ENCODE results near the gene UCN3.

UCN3 gene

DNA sequence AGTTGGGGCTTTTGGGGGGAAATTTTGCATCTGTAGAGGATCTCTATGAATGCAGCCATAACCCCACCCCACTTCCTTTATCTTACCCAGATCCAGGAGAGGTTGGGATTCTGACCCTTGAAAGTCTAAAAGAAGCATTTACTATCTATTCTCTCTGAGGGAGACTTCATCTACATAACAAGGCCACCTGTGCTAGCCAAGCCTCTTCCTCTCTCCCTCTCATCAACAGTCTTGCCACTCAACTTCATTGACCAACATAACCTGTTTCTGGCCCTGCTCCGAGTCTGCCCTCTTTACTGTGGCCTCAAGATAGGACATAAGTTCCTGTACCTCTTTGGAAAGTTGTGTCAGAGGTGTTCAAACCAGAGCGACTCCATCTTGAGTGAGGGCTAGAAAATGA lies 20.5 kb downstream of the UCN3 start (continued):
- TF ChIP-seq ZNF610 (tag by site-specific recombination; IDR thresholded peaks at IDR 0.05; ENCODE audit: borderline replicate concordance) (no peak), MZF1 (tag by site-specific recombination; IDR thresholded peaks at IDR 0.05; ENCODE audit: borderline replicate concordance) (no peak), RBAK (tag by site-specific recombination; IDR thresholded peaks at IDR 0.05) (no peak), MYNN (tag by site-specific recombination; IDR thresholded peaks at IDR 0.05; ENCODE audit: borderline replicate concordance) (no peak)

DNA sequence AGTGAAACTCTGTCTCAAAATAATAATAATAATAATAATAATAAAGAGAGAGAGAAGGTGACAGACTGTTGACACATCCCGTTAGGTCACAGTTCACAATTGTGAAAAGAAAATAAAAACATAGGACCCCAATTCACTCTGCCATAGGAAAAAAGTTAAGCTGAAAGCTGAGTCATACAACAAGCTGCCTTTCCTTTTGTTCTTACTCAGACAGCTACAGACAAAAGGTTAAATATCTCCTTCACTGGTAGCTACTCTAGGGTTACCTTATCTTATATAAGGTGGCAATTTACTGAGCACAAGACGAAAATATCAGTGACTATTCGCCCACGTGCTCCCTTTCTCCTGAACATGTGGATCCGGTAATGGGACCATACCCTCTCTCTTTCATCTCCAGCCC lies 22.4 kb downstream of the UCN3 start:
- POLR2A ChIA-PET = no interaction called here
- no peak overlapping the region for H3K4me3 ChIP-seq (ENCODE audit: low read depth, low read length)
- H3K27ac ChIP-seq (ENCODE audit: extremely low read depth, low read depth, low read length) = no peak overlapping the region
- no peaks in the 10 kb centered on the region for H3K9me3 ChIP-seq (ENCODE audit: control insufficient read depth, insufficient read depth, low read depth, low read length)
- H3K36me3 ChIP-seq (ENCODE audit: control insufficient read depth in 2 of 2, insufficient read depth in 1 of 2, low read length in 2 of 2) = no peaks in the 10 kb centered on the region
- TF ChIP-seq ZNF560 (tag by site-specific recombination; IDR thresholded peaks at IDR 0.05; ENCODE audit: borderline replicate concordance) (no peak), ZNF416 (tag by site-specific recombination; IDR thresholded peaks at IDR 0.05) (no peak), ZNF626 (tag by site-specific recombination; IDR thresholded peaks at IDR 0.05) (no peak)
- CTCF ChIA-PET = interaction anchor here (0.8 kb wide), 1 partner anchor 104 kb away, joined by 3 read pairs; no protein-coding TSS in a partner anchor
- no peaks in the 10 kb centered on the region for H3K4me1 ChIP-seq (ENCODE audit: control insufficient read depth, insufficient read depth, low read length)

DNA sequence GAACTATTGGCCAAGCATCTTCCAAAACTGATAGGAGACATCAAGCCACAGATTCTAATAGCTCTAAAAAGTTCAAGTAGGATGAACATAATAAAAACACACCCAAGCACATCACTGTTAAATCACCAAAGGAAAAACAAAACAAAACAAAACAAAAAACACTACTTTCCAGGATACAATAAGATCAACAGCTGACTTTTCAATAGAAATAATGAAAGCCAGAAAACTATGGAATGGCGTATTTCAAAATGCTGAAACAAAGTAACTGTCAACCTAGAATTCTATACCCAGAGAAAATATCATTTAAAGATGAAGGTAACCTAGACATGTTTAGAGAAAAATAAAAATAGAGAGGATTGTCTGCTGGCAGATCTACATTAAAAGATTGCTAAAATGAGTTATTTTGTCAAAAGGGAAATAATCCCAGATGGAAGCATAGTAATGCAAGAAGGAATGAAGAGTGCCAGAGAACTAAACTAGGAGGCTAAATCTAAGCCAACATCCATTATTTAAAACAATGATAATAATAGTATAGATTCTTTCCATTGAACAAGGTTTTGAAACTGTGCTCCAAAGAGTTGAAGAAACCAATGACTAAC lies 25.9 kb downstream of the UCN3 start:
- H3K4me3 ChIP-seq (ENCODE audit: low read depth, low read length) = no peak overlapping the region
- POLR2A ChIA-PET = no interaction called here
- no peaks in the 10 kb centered on the region for H3K4me1 ChIP-seq (ENCODE audit: control insufficient read depth, insufficient read depth, low read length)
- CTCF ChIA-PET = interaction anchor here (1.2 kb wide), 2 partner anchors 43 to 540 kb away, joined by 3 to 5 read pairs; no protein-coding TSS in a partner anchor
- no peaks in the 10 kb centered on the region for H3K9me3 ChIP-seq (ENCODE audit: control insufficient read depth, insufficient read depth, low read depth, low read length)
- no peaks in the 10 kb centered on the region for H3K36me3 ChIP-seq (ENCODE audit: control insufficient read depth in 2 of 2, insufficient read depth in 1 of 2, low read length in 2 of 2)
- H3K27ac ChIP-seq (ENCODE audit: extremely low read depth, low read depth, low read length) = no peak overlapping the region
- no peak for TF ChIP-seq ZNF394 (tag by site-specific recombination; IDR thresholded peaks at IDR 0.05; ENCODE audit: borderline replicate concordance)
- TF ChIP-seq ZNF621 (tag by site-specific recombination; IDR thresholded peaks at IDR 0.05) = no peak
- TF ChIP-seq, protein P1, sequence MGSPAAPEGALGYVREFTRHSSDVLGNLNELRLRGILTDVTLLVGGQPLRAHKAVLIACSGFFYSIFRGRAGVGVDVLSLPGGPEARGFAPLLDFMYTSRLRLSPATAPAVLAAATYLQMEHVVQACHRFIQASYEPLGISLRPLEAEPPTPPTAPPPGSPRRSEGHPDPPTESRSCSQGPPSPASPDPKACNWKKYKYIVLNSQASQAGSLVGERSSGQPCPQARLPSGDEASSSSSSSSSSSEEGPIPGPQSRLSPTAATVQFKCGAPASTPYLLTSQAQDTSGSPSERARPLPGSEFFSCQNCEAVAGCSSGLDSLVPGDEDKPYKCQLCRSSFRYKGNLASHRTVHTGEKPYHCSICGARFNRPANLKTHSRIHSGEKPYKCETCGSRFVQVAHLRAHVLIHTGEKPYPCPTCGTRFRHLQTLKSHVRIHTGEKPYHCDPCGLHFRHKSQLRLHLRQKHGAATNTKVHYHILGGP (tag by site-specific recombination; IDR thresholded peaks at IDR 0.05) = no peak
- TF ChIP-seq, protein P2, sequence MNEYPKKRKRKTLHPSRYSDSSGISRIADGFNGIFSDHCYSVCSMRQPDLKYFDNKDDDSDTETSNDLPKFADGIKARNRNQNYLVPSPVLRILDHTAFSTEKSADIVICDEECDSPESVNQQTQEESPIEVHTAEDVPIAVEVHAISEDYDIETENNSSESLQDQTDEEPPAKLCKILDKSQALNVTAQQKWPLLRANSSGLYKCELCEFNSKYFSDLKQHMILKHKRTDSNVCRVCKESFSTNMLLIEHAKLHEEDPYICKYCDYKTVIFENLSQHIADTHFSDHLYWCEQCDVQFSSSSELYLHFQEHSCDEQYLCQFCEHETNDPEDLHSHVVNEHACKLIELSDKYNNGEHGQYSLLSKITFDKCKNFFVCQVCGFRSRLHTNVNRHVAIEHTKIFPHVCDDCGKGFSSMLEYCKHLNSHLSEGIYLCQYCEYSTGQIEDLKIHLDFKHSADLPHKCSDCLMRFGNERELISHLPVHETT (tag by site-specific recombination; IDR thresholded peaks at IDR 0.05) = peak; percentile 56; the same call in 1 of the 2 replicates
- TF ChIP-seq, protein P3, sequence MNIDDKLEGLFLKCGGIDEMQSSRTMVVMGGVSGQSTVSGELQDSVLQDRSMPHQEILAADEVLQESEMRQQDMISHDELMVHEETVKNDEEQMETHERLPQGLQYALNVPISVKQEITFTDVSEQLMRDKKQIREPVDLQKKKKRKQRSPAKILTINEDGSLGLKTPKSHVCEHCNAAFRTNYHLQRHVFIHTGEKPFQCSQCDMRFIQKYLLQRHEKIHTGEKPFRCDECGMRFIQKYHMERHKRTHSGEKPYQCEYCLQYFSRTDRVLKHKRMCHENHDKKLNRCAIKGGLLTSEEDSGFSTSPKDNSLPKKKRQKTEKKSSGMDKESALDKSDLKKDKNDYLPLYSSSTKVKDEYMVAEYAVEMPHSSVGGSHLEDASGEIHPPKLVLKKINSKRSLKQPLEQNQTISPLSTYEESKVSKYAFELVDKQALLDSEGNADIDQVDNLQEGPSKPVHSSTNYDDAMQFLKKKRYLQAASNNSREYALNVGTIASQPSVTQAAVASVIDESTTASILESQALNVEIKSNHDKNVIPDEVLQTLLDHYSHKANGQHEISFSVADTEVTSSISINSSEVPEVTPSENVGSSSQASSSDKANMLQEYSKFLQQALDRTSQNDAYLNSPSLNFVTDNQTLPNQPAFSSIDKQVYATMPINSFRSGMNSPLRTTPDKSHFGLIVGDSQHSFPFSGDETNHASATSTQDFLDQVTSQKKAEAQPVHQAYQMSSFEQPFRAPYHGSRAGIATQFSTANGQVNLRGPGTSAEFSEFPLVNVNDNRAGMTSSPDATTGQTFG (tag by site-specific recombination; IDR thresholded peaks at IDR 0.05; ENCODE audit: borderline replicate concordance) = no peak
- TF ChIP-seq ZNF341 (tag by site-specific recombination; IDR thresholded peaks at IDR 0.05; ENCODE audit: low read depth) = no peak
- TF ChIP-seq GLI4 (tag by site-specific recombination; IDR thresholded peaks at IDR 0.05) = no peak
- TF ChIP-seq, protein P4, sequence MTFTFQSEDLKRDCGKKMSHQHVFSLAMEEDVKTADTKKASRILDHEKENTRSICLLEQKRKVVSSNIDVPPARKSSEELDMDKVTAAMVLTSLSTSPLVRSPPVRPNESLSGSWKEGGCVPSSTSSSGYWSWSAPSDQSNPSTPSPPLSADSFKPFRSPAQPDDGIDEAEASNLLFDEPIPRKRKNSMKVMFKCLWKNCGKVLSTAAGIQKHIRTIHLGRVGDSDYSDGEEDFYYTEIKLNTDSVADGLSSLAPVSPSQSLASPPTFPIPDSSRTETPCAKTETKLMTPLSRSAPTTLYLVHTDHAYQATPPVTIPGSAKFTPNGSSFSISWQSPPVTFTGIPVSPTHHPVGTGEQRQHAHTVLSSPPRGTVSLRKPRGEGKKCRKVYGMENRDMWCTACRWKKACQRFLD (tag by site-specific recombination; IDR thresholded peaks at IDR 0.05) = no peak
- TF ChIP-seq ZNF391 (tag by site-specific recombination; IDR thresholded peaks at IDR 0.05; ENCODE audit: borderline replicate concordance, low read depth) = no peak
- peak; percentile 74; the same call in 1 of the 2 replicates for TF ChIP-seq TRIM28 (IDR thresholded peaks at IDR 0.05; ENCODE audit: borderline replicate concordance, low read length)
- TF ChIP-seq ZNF426 (tag by site-specific recombination; IDR thresholded peaks at IDR 0.05) = no peak
- TF ChIP-seq ZNF16 (tag by site-specific recombination; IDR thresholded peaks at IDR 0.05; ENCODE audit: low read depth) = no peak
- TF ChIP-seq ZSCAN16 (tag by site-specific recombination; IDR thresholded peaks at IDR 0.05) = no peak
- no peak for TF ChIP-seq ZNF501 (tag by site-specific recombination; IDR thresholded peaks at IDR 0.05)
- no peak for TF ChIP-seq ZNF768 (tag by site-specific recombination; IDR thresholded peaks at IDR 0.05)
- peak; percentile 9; the same call in 1 of the 2 replicates for TF ChIP-seq ZNF654 (tag by site-specific recombination; IDR thresholded peaks at IDR 0.05; ENCODE audit: low read depth)
- TF ChIP-seq ZNF223 (tag by site-specific recombination; IDR thresholded peaks at IDR 0.05) = no peak
- TF ChIP-seq ZNF10 (tag by site-specific recombination; IDR thresholded peaks at IDR 0.05) = no peak
- TF ChIP-seq, protein P5, sequence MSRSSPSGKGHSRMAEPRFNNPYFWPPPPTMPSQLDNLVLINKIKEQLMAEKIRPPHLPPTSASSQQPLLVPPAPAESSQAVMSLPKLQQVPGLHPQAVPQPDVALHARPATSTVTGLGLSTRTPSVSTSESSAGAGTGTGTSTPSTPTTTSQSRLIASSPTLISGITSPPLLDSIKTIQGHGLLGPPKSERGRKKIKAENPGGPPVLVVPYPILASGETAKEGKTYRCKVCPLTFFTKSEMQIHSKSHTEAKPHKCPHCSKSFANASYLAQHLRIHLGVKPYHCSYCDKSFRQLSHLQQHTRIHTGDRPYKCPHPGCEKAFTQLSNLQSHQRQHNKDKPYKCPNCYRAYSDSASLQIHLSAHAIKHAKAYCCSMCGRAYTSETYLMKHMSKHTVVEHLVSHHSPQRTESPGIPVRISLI (tag by site-specific recombination; IDR thresholded peaks at IDR 0.05) = no peak
- no peak for TF ChIP-seq ZNF214 (tag by site-specific recombination; IDR thresholded peaks at IDR 0.05; ENCODE audit: borderline replicate concordance)

Measured in HEK293 (cell line).